GM19452 (cell line): ENCODE measurements around the gene TLDC2.

Source experiments
- ATAC-seq: cut with Tn5 transposase; IDR thresholded peaks from one replicate; pipeline ENCODE4 v1.9.1; 2021; ENCODE audit not compliant: unreplicated experiment

TLDC2 gene

DNA sequence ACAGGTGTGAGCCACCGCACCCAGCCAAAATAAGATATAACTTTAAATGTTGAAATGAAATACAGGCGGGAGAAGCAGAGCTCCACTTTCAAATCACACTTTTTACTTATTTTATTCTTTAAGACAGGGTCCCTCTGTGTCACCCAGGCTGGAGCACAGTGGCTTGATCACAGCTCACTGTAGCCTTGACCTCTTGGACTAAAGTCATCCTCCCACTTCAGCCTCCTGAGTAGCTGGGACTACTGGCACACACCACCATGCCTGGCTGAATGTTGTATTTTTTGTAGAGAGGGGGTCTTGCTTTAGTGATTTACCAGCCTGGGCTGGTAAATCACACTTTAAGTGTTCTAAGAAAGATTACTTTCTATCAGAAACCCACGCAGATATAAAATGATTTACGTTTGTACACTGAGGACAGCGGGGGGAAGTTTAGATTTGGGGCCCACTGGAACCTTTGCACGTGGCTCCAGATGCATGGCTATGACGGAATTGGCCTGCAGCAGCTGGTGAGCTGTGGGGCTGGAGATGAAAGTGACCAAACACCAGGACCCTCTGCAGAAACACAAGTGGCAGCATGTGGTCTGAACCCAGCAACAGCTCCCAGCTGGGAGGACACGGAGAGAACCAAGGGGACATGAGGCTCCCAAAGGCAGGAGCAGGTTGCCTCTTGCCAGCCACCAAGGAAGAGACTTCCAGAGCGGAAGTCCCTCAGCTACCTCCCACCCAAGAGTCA is 26.4 kb upstream of the TLDC2 start:
- ATAC-seq, result no peak

DNA sequence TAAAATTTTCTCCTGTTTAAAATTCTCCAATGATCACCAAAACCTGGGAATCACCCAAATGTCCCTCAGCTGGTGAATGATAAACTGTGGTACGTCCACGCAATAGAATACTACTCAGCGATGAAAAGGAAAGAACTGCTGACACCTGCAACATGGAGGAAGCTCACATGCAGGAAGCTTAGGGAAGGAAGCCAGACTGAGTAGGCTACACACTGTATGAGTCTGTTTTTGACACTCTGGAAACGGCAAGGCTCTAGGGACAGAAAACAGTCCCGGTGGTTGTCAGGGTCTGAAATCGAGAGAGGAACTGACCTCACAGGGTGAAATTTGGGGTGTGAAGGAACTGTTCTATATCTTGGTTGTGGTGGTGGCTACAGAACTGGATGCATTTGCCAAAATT is 25.2 kb upstream of the TLDC2 start:
- no peak for ATAC-seq

DNA sequence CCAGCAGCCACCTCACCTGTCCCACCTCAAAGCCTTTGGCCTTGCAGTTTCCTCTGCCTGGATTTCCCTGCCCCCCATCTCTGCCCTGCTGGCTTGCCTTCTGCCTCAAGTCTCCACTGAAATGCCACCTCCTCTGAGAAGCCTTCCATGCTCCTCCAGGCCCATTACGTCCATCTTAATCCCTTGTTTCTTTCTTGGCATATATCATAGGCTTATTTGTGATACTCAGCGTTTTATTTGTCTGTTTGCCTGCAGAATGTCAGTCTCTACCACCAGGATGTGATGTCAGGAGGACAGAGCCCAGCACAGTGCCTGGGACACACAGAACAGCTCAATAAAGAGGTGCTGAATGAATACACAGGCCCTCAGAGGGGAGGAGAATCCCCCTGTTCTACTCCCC is 24.4 kb upstream of the TLDC2 start:
- ATAC-seq, result no peak

DNA sequence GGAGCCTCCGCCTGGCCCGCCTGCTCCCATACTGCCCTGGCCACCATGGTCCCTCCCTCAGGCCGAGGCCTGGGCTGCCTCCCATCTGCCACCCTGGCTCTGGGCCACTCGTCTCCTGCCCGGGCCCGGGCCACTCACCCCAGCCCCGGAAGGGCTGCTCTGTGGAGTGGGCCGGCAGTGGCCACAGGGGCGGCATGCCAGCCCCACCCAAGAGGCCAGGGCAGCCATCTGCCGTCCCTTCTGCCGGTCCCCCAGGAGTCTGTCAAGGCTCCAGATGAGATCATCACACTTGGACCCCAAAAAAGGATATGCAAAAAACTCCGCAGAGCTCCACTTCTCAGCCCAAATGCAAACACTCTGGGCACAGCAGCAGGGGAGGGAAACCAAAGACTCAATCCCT is 23.8 kb upstream of the TLDC2 start:
- no peak for ATAC-seq

DNA sequence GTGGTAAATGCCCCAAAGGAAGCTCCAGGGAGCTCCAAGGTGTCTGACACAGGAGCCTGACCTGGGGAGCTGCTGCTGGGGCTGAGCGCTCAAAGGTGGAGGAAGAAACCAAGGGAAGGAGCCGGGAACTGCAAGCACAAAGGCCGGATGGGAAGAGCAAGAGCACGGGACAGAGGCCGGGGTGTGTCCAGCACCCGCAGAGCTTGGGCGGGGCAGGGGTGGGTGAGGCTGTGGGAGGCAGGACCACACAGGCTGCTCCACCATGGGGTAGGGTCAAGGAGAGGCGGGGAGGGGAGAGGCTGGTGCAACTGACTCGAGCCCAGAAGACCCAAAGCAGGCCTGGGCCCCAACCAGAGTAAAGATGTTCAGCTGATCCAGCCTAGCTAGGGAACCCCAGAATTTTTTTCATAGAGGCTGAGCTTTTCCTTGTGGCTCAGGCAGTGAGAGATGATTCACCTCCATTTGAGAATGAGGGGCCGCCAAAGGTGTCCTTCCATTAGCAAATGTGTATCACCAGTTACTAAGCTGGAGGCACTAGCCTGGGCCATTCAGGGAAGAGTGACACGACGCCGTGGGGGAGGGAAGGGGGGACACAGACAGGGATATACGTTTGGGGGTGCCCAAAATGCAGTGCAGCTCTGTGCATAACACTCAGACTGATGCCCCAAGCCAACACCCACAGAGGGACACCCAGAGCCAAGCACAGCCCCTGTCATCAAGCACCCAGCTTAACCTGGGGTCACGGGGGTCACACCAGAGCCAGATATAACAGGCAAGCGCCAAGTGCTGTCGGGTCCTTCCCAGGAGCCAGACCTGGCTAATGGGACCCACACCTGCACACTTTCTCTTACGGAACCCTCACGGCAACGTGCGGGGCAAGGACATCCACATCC is 21.3 kb upstream of the TLDC2 start:
- ATAC-seq, result no peak

DNA sequence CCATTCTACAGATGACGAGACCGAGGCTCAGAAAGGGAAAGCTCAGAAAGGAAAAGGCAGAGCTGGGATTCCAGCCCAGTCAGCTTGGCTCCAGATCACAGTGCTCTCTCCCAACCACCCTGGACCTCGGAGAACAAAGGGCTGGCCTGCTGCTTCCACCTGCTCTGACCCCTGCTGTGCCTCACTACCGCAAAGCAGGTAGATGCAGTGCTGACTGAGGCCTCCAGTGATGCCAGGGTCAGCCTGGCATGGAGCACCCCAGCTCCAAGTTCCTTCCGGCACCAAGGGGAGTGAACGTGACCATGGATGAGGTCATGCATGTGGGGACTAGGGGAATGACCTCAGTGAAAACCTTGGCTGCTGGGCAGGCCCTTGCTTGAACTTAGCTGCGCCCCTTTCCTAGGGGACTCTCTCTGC is 20.7 kb upstream of the TLDC2 start:
- ATAC-seq, result no peak

DNA sequence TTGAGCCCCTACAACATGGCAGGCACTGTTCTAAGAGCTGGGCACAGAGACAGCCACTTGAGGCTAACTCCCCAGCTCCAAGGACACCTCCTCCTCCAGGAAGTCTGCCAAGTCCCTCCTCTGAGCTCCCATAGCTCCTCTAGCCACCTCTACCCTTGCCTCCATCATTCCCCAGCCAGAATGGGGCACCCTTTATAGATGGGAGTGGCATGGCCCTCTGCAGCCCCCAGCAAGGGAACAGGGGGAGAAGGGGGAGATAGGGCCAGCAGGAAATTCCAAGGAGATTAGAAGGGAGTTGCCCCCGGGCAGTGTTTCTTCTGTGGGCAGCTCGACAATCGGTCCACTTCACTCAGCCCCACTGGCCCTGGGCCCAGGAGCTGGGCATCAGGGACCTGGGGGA is 19.7 kb upstream of the TLDC2 start:
- no peak for ATAC-seq

DNA sequence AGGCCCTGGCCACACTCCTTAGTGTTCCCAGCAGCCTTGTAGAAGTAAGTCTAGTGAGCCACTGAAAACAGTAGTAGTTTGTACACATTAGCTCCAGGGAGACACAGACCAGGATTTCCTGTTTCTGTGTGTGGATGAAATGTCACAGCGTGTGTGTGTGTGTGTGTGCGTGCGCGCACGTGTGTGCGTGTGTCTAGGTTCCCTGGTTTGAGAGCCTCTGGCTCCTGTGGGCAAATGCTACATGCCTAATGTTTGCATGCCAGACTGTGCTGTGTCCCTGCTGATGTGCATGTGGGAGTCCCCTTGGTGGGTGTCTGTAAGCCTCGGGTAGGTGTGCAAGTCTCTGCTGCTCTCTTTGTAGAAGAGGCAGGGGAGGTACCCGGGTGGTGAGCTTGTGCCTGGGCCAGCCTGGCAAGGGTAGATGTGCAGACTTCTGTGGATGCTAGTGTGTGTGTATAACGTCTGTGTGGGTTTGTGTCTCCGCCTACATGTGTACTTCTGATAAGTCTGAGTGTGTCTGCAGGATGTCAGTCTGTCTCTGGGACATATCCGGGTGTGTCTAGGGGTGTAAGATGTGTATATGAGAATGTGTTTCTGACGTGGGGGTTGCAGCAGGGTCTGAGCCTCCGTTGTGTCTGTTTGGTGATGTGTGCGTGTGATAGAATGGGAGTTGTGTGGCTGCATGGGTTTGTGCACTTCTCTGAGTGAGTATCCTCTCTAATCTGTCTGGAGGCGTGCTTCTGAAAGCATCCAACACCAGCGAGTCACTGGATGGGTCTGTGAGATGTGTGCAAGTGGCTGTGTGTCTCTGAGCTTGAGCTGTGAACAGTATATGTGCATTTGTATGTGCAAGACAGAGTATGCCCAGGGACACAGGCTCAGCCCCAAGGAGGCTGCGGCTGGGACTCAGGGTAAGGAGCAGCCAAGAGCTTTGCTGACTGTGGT is 19.0 kb upstream of the TLDC2 start:
- no peak for ATAC-seq

DNA sequence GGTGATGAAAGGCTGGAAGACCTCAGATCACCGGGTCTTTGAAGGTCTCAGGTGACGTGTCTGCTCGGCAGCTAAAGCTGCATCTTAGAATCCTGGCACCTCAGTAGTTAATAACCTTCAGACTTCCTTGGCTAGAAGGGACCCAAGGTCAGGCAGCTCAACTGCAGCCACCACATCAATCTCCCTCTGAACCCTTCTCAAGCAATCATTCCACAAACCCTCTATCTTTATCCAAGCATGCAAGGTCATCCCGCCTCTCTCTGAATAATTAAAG is 16.7 kb upstream of the TLDC2 start:
- ATAC-seq, result no peak

DNA sequence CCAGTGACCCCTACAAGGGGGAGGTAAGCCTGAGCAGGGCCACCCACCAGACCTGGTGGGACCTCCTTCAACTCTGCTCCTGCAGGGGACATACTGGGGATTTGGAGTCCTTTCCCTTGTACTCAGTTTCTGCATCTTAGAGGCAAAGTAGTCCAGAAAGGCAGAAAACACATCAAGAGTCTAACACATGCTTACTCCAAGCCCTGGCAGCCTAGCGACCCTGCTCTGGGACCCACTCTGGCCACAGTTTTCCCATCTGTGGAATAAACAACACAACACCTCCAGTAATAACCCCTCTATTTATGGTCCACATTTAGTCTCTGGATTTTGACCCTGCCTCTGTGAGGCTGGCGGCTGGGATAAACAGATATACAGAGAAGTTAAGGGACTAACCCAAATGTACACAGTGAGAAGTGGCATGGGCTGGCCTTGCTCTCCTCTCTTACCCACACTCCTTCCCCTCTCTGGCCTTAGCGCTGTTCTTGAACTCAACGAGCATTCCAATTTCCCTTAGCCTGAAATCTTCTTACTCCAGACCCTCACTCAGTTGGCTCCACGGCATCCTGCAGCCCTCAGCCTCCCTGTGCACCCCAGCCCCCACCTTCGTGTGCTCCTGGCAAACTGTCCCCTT is 16.1 kb upstream of the TLDC2 start:
- no peak for ATAC-seq

DNA sequence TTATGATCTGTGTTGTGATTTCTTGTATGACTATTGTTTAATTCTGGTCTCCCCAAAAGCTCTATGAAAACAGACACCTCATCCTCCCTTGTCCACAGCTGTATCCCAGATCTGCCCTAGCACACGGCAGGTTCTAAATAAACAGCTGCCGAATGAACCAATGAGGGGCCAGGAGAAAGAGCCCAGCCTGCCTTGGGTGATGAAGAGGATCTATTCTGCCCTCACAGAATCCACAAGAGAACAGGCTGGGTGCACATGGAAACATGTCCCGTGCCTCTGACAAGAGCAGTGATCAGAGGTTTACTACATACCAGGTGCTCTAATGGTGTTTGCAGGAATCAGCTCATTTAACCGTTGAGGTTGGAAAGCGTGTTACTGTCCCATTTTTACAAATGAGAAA is 15.6 kb upstream of the TLDC2 start:
- no peak for ATAC-seq

DNA sequence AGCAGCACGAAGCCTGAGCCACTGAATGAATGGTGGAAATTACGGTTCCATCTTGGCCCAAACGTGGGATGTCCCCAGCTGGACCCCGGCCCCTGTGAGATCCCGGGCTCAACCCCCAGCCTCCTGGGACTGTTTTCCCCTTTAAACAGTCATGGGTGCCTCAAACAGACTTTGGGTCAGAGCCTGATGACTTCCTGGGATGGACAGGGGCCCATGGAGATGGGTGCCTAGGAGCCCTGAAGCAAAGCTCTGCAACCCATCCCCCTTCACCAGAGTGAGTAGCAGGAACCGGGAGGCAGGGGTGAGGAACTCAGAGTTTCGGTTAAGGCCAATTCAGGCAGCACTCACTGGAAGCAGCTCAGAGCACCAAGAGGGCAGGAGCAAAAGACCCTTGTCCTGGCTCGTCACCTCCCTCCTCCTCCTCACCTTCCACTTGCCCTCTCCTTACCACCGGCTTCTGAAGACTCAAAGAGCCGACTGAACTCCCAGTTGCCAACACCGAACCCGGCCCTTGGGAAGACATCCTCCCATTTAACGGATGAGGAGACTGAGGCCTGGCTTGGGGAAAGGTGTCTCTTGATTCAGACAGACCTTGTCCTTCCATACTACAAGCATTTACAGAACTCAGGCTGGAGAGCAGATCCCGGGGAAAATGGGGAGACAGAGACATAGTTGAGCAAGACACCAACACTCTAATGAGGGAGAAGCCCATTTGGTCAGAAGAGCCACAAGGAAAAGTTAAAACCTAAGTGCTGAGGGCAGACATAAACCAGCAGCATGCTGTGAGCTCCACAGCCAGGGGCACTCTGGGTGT is 14.9 kb upstream of the TLDC2 start:
- no peak for ATAC-seq

DNA sequence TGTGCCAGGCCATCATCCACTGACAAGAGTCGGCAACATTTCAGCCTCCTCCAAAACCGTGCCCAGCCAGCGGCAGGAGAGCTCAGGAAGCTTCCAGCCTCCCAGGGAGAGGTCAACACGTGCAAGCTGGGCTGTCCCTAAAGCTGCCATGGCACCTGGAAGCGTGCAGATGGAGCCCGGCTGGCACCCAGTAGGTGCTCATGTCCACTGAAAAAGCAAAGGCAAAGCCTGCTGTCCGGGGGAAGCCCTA is 14.4 kb upstream of the TLDC2 start:
- no peak for ATAC-seq

DNA sequence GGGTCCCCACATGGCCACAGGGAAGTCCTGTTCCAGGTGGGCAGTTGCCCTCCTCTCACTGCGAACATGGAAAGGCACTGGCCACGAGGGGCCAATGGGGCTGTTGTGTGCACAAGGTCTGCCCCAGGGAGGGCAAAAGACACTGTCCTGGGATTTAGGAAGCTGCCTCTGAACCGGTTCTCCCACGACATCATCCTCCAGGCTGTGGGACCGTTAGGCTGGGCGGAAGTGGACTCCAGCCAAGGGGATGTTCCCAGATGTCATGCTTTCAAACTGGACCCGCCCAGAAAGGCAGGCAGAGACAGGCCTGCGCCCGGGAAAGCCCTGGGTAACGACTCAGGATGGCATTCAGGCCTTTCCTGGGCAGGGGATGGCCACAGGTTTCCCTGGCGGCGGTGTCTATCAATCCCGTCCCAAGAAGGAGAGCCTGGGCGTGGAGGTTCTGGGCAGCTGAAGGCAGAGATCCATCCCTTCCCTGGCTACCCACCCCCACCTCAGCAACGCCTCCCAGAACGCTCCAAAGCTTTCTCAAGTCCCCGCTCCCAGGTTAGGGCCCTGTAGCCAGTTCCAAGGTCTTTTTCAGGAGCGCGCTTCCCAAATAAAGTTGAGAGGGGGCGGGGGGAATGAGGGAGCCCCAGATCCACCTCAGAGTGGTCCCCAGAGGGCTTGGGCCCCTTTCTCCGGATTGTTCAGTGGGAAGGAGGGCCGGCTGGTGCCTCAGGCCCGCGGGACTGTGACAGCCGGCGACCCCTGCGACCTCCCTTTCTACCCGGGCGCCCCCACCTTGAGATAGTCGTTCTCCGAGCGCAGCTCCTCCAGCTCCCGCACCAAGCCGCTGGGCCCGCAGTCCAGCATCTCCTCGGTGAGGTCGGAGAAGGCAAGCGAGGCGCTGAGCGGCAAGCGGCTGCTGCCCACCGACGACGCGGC is 13.8 kb upstream of the TLDC2 start:
- no peak for ATAC-seq

DNA sequence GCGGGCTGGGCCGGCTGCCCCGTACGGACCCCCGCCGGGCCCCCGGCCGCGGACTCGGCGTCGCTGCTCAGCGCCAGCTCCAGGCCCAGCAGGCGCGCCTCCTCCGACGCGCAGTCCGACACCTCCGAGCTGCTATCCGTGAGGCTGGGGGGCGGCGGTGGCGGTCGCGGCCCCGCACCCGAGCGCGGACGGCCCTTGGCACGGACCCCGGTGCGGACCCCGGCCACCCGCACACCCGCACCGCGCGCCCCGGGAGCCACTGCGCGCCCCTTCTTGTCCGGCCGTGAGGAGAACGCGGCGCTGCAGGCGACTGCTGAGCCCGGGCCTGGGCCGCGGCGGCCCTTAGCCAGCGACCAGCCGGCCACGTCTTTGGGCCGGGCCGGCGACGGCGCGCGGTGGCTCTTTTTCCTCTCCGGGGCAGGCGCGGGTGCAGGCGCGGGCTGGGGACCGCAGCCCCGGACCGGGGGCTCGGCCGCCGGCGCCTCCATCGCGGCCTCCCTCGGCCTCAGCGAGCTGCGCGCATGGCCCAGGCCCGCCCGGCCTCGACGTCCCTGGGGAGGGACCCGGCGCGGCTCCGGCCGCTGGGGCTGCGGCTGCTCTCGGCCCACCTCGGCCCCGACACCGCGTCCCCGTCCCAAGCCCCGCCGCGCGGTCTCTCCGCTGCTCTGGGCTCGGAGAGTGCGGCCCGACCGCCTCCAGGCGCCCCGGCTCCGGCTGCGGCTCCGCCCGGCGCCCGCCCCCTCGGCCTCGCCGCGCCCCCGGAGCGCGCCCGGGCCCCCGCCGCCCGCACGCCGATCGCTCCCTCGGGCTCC is 12.9 kb upstream of the TLDC2 start:
- ATAC-seq, result peak; percentile 36

DNA sequence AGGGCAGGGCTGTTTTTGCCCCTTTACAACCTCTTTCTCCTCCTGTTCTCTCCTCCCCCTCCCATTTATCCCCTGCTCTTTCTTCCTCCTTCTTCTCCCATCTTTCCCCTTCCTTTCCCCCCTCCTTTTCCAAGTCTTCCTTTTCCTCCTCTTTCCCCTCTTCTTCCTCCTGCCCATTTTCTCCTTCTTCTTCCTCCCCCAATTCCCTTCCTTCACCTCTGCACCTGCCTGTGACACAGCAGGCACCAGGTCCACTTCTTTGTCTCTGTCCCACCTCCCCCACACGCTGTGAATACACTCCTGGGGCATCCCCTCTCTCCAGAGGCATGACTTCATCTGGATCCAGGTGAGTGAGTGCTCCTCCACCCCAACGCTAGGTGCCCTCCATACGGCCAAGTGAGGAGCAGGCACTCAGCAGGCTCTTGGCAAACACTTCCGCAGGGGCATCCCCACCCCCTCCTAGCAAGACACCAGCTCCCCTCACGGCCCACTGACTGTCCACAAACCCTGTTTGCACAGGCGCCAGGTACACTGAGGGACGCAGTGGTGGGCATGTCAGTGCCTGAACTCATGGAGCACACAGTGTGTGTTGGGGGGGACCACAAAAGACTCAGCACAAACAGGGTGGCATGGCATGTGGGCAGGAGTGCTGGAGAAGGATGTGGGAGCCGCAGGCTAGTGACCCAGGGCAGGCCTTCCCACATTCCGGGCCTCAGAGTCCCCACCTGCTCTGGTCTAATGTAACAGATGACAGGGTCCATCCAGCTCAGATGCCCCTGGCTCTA is 10.7 kb upstream of the TLDC2 start:
- no peak for ATAC-seq

DNA sequence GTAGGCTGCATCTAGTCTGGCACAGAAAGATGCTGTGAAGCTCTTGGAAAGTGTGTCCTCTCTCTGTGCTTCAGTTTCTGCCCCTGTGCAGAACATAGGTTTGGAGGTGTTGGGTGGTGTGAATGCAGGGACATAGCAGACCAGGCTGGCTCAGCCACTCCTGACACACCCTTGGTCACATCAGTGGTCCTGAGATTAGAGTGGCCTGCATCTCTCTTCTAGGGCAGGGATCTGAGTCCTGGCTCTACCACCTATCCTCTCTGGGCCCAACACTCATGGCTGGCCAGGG is 10.1 kb upstream of the TLDC2 start:
- ATAC-seq, result no peak

DNA sequence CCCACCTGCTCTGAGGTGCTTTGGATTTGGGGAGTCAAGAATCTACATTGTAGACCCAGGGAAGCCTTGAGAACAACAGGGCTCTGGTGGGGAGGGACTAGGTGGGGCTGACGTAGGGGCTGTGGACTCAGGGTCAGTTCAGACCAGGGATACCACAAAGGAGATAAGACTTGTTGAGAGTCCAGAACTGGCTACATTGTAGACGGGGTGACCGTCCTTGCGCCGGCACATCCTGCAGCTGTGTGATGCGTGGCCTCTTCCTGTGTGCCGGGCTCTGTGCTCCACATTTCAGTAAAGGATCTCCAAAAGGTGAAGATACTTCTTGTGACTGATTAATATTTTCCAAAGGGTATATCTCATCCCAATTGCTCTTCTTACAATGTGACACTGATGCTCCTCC is 9.8 kb upstream of the TLDC2 start:
- no peak for ATAC-seq
